A673 (cell line): Measurements from ENCODE around the gene OR4S1. TPM values are rescaled to one million over a fixed set of nuclear protein-coding genes. Genes with fewer than 3 reads are reported as not detected.
"Not testable (repeated sequence)": the region's sequence is repeated elsewhere in the genome, so short reads cannot be mapped to it uniquely, and the experiment has no call there.

Source experiments
- BruUV-seq: library from RNA; stranded (reverse); fragments of 400-500 nt; replicated peaks from 2 replicates; lab custom pipeline; 2021; lab: Mats Ljungman, UMichigan
- CTCF ChIA-PET: fragments of 300-600 bp; sonication (Branson Sonifier 250); formaldehyde crosslinking; loops from one replicate; lab custom pipeline; 2022; ENCODE audit warnings: antibody characterized with exemption; lab: Charles Lee
- POLR2A ChIA-PET: fragments of 300-600 bp; sonication (Branson Sonifier 250); formaldehyde crosslinking; loops from one replicate; lab custom pipeline; 2022; ENCODE audit warnings: antibody characterized with exemption; ENCODE audit not compliant: low non-redundant PET; lab: Charles Lee
- DNase-seq: peaks from one replicate; pipeline ENCODE4 v3.0.0-alpha.2; 2015; ENCODE audit warnings: low spot score
- H3K27ac ChIP-seq: fragments of 200-600 bp; sonication (generic); 2 replicates; pipeline ENCODE4 v1.5.1; 2016; ENCODE audit warnings: mixed run types, low read depth, mild to moderate bottlenecking, mixed read lengths, antibody characterized with exemption, low read length; ENCODE audit not compliant: poor library complexity, severe bottlenecking
- H3K27me3 ChIP-seq: fragments of 200-600 bp; sonication (generic); replicated peaks from 2 replicates; pipeline ENCODE4 v1.6.1; 2017; ENCODE audit warnings: mixed run types, low read depth, mild to moderate bottlenecking, mixed read lengths, antibody characterized with exemption, low read length; ENCODE audit not compliant: insufficient read depth, poor library complexity
- H3K36me3 ChIP-seq: fragments of 200-600 bp; sonication (generic); 2 replicates; pipeline ENCODE4 v1.6.1; 2016; ENCODE audit warnings: mixed run types, mild to moderate bottlenecking, mixed read lengths, antibody characterized with exemption, low read length; ENCODE audit not compliant: insufficient read depth, poor library complexity, severe bottlenecking
- H3K4me1 ChIP-seq: fragments of 200-600 bp; sonication (generic); 2 replicates; pipeline ENCODE4 v1.6.1; 2017; ENCODE audit warnings: mixed run types, mild to moderate bottlenecking, mixed read lengths, antibody characterized with exemption, low read length; ENCODE audit not compliant: insufficient read depth, poor library complexity, severe bottlenecking
- H3K4me3 ChIP-seq: fragments of 200-600 bp; sonication (generic); 2 replicates; pipeline ENCODE4 v1.5.1; 2016; ENCODE audit warnings: low read depth, mixed run types, mild to moderate bottlenecking, mixed read lengths, low read length; ENCODE audit not compliant: poor library complexity, severe bottlenecking
- H3K9me3 ChIP-seq: fragments of 200-600 bp; sonication (generic); 2 replicates; pipeline ENCODE4 v1.6.1; 2016; ENCODE audit warnings: mixed run types, low read depth, mild to moderate bottlenecking, mixed read lengths, antibody characterized with exemption, low read length; ENCODE audit not compliant: poor library complexity, severe bottlenecking
- CTCF ChIP-seq: fragments of 300-800, 200-600 bp; sonication (generic); conservative IDR thresholded peaks from 2 replicates; pipeline ENCODE4 v1.5.1; 2017; ENCODE audit warnings: low read depth, mild to moderate bottlenecking, antibody characterized with exemption, low read length, moderate library complexity, mixed read lengths
- EZH2 ChIP-seq: fragments of 200-600 bp; sonication (generic); IDR thresholded peaks from 2 replicates; pipeline ENCODE4 v1.6.1; 2017; ENCODE audit warnings: borderline replicate concordance, low read depth, mild to moderate bottlenecking, mixed read lengths, antibody characterized with exemption, low read length; ENCODE audit not compliant: poor library complexity, severe bottlenecking
- intact Hi-C: fragments of 100-400 bp; cut with micrococcal nuclease; formaldehyde crosslinking; loops from one replicate; pipeline ENCODE4 v1.10.0; 2022; ENCODE audit not compliant: unreplicated experiment
- total RNA-seq: library from RNA; stranded (reverse); gene quantifications from 2 replicates; pipeline ENCODE4 v1.2.3, GENCODE V29; 2021

OR4S1 gene
- total RNA-seq, 1 experiment from 2014 or later, result not detected

GRCh38 chr11:48324620-48325019, 18.6 kb downstream of the OR4S1 start, which contains the start of gene OR4C3:
TSS of gene OR4C3 (plus strand) at chr11:48324920. CDS start at chr11:48325022, 102 bp downstream.
- CTCF ChIA-PET, BruUV-seq: not testable (repeated sequence)

GRCh38 chr11:48341466-48341865, 35.4 kb downstream of the OR4S1 start:
- no peaks in the 10 kb centered on the region for H3K27me3 ChIP-seq
- H3K4me1 ChIP-seq, result no peaks in the 10 kb centered on the region
- no TSS peak for BruUV-seq
- TF ChIP-seq CTCF, result no peak
- TF ChIP-seq EZH2, result no peak
- intact Hi-C loops, result no loop called here
- DNase-seq, result no peak
- peaks cover 7% of the 10 kb centered on the region for H3K9me3 ChIP-seq
- H3K36me3 ChIP-seq, result no peaks in the 10 kb centered on the region
- no peak overlapping the region for H3K27ac ChIP-seq
- POLR2A ChIA-PET, result no interaction called here
- CTCF ChIA-PET, result no interaction called here
- no peak overlapping the region for H3K4me3 ChIP-seq

More at GRCh38 chr11:48324620-48325019, 18.6 kb downstream of the OR4S1 start, which contains the start of gene OR4C3:
- H3K4me3 ChIP-seq, H3K36me3 ChIP-seq, H3K27me3 ChIP-seq, DNase-seq, H3K9me3 ChIP-seq, H3K27ac ChIP-seq, POLR2A ChIA-PET, intact Hi-C loops, H3K4me1 ChIP-seq: not testable (repeated sequence)

GRCh38 chr11:48342505-48342904, 36.5 kb downstream of the OR4S1 start:
- H3K9me3 ChIP-seq, H3K36me3 ChIP-seq, CTCF ChIA-PET, intact Hi-C loops, H3K27me3 ChIP-seq, BruUV-seq, DNase-seq, POLR2A ChIA-PET, H3K4me1 ChIP-seq, H3K27ac ChIP-seq, H3K4me3 ChIP-seq: not testable (repeated sequence)

GRCh38 chr11:48346286-48346685, 40.3 kb downstream of the OR4S1 start:
- H3K4me3 ChIP-seq, CTCF ChIA-PET, H3K36me3 ChIP-seq, BruUV-seq, POLR2A ChIA-PET, DNase-seq, H3K27me3 ChIP-seq, intact Hi-C loops, H3K4me1 ChIP-seq, H3K27ac ChIP-seq: not testable (repeated sequence)
- H3K9me3 ChIP-seq, result peaks cover 12% of the 10 kb centered on the region

- TF ChIP-seq CTCF (no peak), EZH2 (no peak)
- ChIA-PET POLR2A (no interaction called here), CTCF (no interaction called here)
- H3K9me3 ChIP-seq, result peaks cover 23% of the 10 kb centered on the region
- intact Hi-C loops, result no loop called here
- no TSS peak for BruUV-seq
- no peak overlapping the region for H3K27ac ChIP-seq
- H3K27me3 ChIP-seq, result no peaks in the 10 kb centered on the region
- no peaks in the 10 kb centered on the region for H3K36me3 ChIP-seq
- no peaks in the 10 kb centered on the region for H3K4me1 ChIP-seq
- no peak for DNase-seq
- no peak overlapping the region for H3K4me3 ChIP-seq
These were observed 48.0 kb downstream of the OR4S1 start for GRCh38 chr11:48354013-48354412.
